Measurements from ENCODE around the gene PRH1. TPM values are rescaled to one million over a fixed set of nuclear protein-coding genes. Genes with fewer than 3 reads are reported as not detected.
A peak's percentile ranks its signal among the peaks of the same experiment; 100 is the strongest.

PRH1 gene
- total RNA-seq, 4 donors from 2014 or later: 5.3 to 38.5 (median 11.6) TPM

DNA sequence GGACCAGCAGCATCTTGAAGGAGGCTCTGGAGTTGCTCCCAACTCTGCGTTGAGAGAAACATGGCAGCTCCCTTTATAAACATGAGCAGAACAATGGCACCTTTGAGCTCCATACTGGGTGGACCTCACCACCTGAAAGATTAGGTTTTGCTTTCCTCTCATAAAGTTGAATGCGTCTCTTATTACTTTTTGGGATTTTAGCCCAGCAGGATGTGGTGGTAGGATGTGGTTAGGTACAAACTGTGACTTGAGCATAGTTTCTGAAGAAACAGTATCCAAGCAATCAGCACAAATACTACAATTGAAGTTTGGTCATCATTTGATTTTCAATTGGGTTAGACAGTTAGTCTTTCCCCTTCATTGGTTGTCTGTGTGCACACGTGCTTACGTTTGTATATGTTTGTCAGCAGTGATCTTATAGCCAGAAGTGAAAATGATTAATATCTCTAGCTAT, 34.6 kb downstream of the PRH1 start, which contains the start of gene PRR4:
Gene PRR4, minus strand, starts transcription at position 51 of the 454 bp plus-strand sequence. Its CDS starts 38 bp downstream, at position 13.
- Histone ChIP-seq H3K9me3 (no peaks in the 10 kb centered on the region), H3K4me1 (no peaks in the 10 kb centered on the region), H3K4me3 (no peak within 1 kb of the TSS), H3K27me3 (no peaks in the 10 kb centered on the region), H3K27ac (peak within 1 kb of the TSS in 1 of 4 donors; percentile 46), H3K36me3 (peaks cover 0 to 9% (median 0%) of the 10 kb centered on the region in 3 donors)
- intact Hi-C loops (cut with DNase I): no loop called here
- TF ChIP-seq, protein P1, sequence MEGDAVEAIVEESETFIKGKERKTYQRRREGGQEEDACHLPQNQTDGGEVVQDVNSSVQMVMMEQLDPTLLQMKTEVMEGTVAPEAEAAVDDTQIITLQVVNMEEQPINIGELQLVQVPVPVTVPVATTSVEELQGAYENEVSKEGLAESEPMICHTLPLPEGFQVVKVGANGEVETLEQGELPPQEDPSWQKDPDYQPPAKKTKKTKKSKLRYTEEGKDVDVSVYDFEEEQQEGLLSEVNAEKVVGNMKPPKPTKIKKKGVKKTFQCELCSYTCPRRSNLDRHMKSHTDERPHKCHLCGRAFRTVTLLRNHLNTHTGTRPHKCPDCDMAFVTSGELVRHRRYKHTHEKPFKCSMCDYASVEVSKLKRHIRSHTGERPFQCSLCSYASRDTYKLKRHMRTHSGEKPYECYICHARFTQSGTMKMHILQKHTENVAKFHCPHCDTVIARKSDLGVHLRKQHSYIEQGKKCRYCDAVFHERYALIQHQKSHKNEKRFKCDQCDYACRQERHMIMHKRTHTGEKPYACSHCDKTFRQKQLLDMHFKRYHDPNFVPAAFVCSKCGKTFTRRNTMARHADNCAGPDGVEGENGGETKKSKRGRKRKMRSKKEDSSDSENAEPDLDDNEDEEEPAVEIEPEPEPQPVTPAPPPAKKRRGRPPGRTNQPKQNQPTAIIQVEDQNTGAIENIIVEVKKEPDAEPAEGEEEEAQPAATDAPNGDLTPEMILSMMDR (IDR thresholded peaks at IDR 0.05): no peak
- TF ChIP-seq POLR2A (IDR thresholded peaks at IDR 0.05): no peak
- WGBS, 2 donors: 74 to 81% methylated on average over 4 of the region's 4 CpGs
- no peak for DNase-seq

DNA sequence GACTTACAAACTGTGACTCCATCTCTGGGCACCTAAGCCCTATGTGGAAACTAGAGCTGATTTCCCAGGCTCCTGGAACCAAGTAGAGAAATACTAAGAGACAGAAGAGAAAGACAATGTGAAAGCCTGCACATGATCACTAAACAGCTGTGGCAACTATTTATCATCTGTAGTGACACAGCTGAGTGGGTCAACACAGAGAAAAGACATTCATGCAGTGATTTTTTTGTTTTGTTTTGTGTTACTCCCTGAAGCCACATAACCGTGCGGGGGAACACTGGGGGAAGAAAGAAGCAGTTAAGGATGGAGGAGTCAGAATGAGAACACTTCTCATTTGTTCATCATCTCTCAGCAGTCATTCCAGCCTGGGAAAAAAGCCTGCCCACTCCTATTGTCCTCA, 36.3 kb downstream of the PRH1 start:
- H3K36me3 ChIP-seq: peaks cover 0 to 9% (median 0%) of the 10 kb centered on the region in 3 donors
- H3K4me3 ChIP-seq: no peak overlapping the region
- 11 to 29% methylated on average over 2 of the region's 2 CpGs for WGBS, 2 donors
- intact Hi-C loops (cut with DNase I): no loop called here
- no peaks in the 10 kb centered on the region for H3K4me1 ChIP-seq
- no peaks in the 10 kb centered on the region for H3K27me3 ChIP-seq
- no peak for DNase-seq
- no peaks in the 10 kb centered on the region for H3K9me3 ChIP-seq
- H3K27ac ChIP-seq: no peak overlapping the region
- no peak for TF ChIP-seq POLR2A (IDR thresholded peaks at IDR 0.05)
- TF ChIP-seq, protein P1 (IDR thresholded peaks at IDR 0.05): no peak

GRCh38 chr12:10842862-10843261, 41.2 kb downstream of the PRH1 start:
- no peaks in the 10 kb centered on the region for H3K9me3 ChIP-seq
- H3K4me1 ChIP-seq: no peaks in the 10 kb centered on the region
- H3K27me3 ChIP-seq: no peaks in the 10 kb centered on the region
- intact Hi-C loops (cut with DNase I): no loop called here
- H3K36me3 ChIP-seq: peaks cover 0 to 9% (median 0%) of the 10 kb centered on the region in 3 donors
- DNase-seq: no peak
- TF ChIP-seq, protein P1 (IDR thresholded peaks at IDR 0.05): no peak
- TF ChIP-seq POLR2A (IDR thresholded peaks at IDR 0.05): no peak
- H3K4me3 ChIP-seq: no peak overlapping the region
- WGBS, 2 donors: 100% methylated on average over 2 of the region's 2 CpGs; no CpG with 5 or more reads in 1 of the 2 donors
- no peak overlapping the region for H3K27ac ChIP-seq

GRCh38 chr12:10838461-10838860, 45.6 kb downstream of the PRH1 start:
- Histone ChIP-seq H3K36me3 (no peaks in the 10 kb centered on the region), H3K27ac (no peak overlapping the region), H3K27me3 (no peaks in the 10 kb centered on the region), H3K4me1 (no peaks in the 10 kb centered on the region), H3K9me3 (no peaks in the 10 kb centered on the region), H3K4me3 (no peak overlapping the region)
- intact Hi-C loops (cut with DNase I): no loop called here
- no peak for DNase-seq
- WGBS, 2 donors: 81 to 93% methylated on average over 3 of the region's 3 CpGs
- no peak for TF ChIP-seq POLR2A (IDR thresholded peaks at IDR 0.05)
- TF ChIP-seq, protein P1 (IDR thresholded peaks at IDR 0.05): no peak

Small RNA genes lying within 50 kb of the gene (small RNA-seq; reads per million reads assigned to genes)
- gene PRR4: 0 to 0.09 (median 0) reads per million in 4 donors

Other genes with a start within 250 kb of the PRH1 start
- gene STYK1, start 210.2 kb downstream of the PRH1 start, total RNA-seq: 10 to 100 TPM in 1 of 4 donors, 1 to 10 TPM in 3; 3.4 to 11.7 (median 8.2) TPM
- 100 to 1,000 TPM; 318 to 484 (median 370) TPM for gene YBX3, start 160.9 kb downstream of the PRH1 start, total RNA-seq
- under 1 TPM in 1 of 4 donors, not detected in 3; 0.40 TPM for gene TAS2R7, start 81.6 kb downstream of the PRH1 start, total RNA-seq
- not detected for gene TAS2R8, start 77.0 kb downstream of the PRH1 start, total RNA-seq
- under 1 TPM in 1 of 4 donors, not detected in 3; 0.66 TPM for gene TAS2R9, start 74.1 kb downstream of the PRH1 start, total RNA-seq
- under 1 TPM in 2 of 4 donors, not detected in 2; 0.26 to 0.38 TPM for gene TAS2R10, start 57.9 kb downstream of the PRH1 start, total RNA-seq
- gene PRR4, start 34.8 kb downstream of the PRH1 start, total RNA-seq: 100 to 1,000 TPM in 1 of 4 donors, 1 to 10 TPM in 1, under 1 TPM in 1, not detected in 1; 0.76 to 159 (median 1.4) TPM
- gene TAS2R13, start 25.3 kb upstream of the PRH1 start, total RNA-seq: 1 to 10 TPM in 1 of 4 donors, under 1 TPM in 1, not detected in 2; 0.88 to 2.3 TPM
- gene PRH2, start 45.0 kb upstream of the PRH1 start, total RNA-seq: 1 to 10 TPM in 1 of 4 donors, under 1 TPM in 1, not detected in 2; 0.68 to 7.0 TPM
- 1 to 10 TPM in 3 of 4 donors, under 1 TPM in 1; 0.80 to 3.2 (median 1.7) TPM for gene TAS2R14, start 55.0 kb upstream of the PRH1 start, total RNA-seq
- 1 to 10 TPM in 2 of 4 donors, not detected in 2; 2.0 to 2.3 TPM for gene TAS2R50, start 102.7 kb upstream of the PRH1 start, total RNA-seq
- 1 to 10 TPM in 2 of 4 donors, not detected in 2; 1.2 to 2.3 TPM for gene TAS2R20, start 114.0 kb upstream of the PRH1 start, total RNA-seq
- gene TAS2R19, start 138.4 kb upstream of the PRH1 start, total RNA-seq: 1 to 10 TPM in 3 of 4 donors, under 1 TPM in 1; 0.29 to 5.9 (median 2.1) TPM
- 1 to 10 TPM in 3 of 4 donors, not detected in 1; 1.7 to 6.5 (median 2.8) TPM for gene TAS2R31, start 147.2 kb upstream of the PRH1 start, total RNA-seq
- 1 to 10 TPM in 2 of 4 donors, not detected in 2; 1.7 to 3.0 TPM for gene TAS2R46, start 178.0 kb upstream of the PRH1 start, total RNA-seq
- 1 to 10 TPM in 2 of 4 donors, not detected in 2; 2.2 to 4.8 TPM for gene TAS2R43, start 208.1 kb upstream of the PRH1 start, total RNA-seq

All from esophagus squamous epithelium (tissue), 5 donors.